ENCODE data around the gene CBX8. TPM values are rescaled to one million over a fixed set of nuclear protein-coding genes. Genes with fewer than 3 reads are reported as not detected.

CBX8 gene
- total and polyA plus RNA-seq, 2 of the 8 experiments (the other 6 are each of a cell fraction or from before 2014, with no cell fraction given): 0.09 to 2.1 TPM

GRCh38 chr17:79840269-79840988 lies 43.6 kb upstream of the CBX8 start:
- Histone ChIP-seq H3K18ac (ENCODE audit: extremely low read depth, low read length) (no peak overlapping the region; the same call in 1 of the 2 replicates), H3K23ac (ENCODE audit: insufficient read length) (no peak overlapping the region), H3K4me3 (ENCODE audit: extremely low read depth in 1 of 4, insufficient read depth in 2 of 4, low read depth in 3 of 4, low read length in 4 of 4) (peak overlapping the region in 2 of 4 experiments; percentile 26 to 57; a peak in 3 of 8 replicates), H3K9ac (replicated peaks in 1 of 4; ENCODE audit: extremely low read depth in 1 of 4, low read depth in 3 of 4, low read length in 3 of 4) (no peak overlapping the region), H2AK5ac (ENCODE audit: low read depth, low read length) (no peak overlapping the region), H2BK20ac (ENCODE audit: low read length) (no peak overlapping the region), H3K9me3 (ENCODE audit: insufficient read depth in 2 of 2, low read depth in 1 of 2, low read length in 1 of 2) (peaks cover 0 to 8% of the 10 kb centered on the region in 2 experiments; a peak in 2 of 4 replicates), H2BK5ac (ENCODE audit: low read depth, low read length) (no peak overlapping the region), H4K20me1 (replicated peaks in 1 of 2; ENCODE audit: control insufficient read depth in 1 of 2, insufficient read depth in 2 of 2, low read length in 2 of 2) (peaks cover 8 to 13% of the 10 kb centered on the region in 2 experiments), H2AFZ (ENCODE audit: low read length) (no peak overlapping the region), H3K14ac (ENCODE audit: insufficient read length) (no peak overlapping the region), H3K79me1 (ENCODE audit: low read depth, low read length) (no peaks in the 10 kb centered on the region), H3K4me1 (replicated peaks in 1 of 4; ENCODE audit: control insufficient read depth in 3 of 4, insufficient read depth in 4 of 4, low read length in 3 of 4) (peaks cover 3 to 48% (median 34%) of the 10 kb centered on the region in 4 experiments), H3K4ac (replicated peaks; ENCODE audit: insufficient read length, low read depth, low read length) (no peak overlapping the region), H2BK12ac (ENCODE audit: low read depth, low read length) (peak overlapping the region; percentile 88; the same call in 1 of the 2 replicates), H2BK120ac (replicated peaks; ENCODE audit: low read depth, low read length) (no peak overlapping the region), H3K27ac (ENCODE audit: low read depth, low read length) (no peak overlapping the region), H3K27me3 (replicated peaks in 1 of 4; ENCODE audit: control insufficient read depth in 3 of 4, extremely low read depth in 1 of 4, insufficient read depth in 3 of 4, low read length in 3 of 4) (peaks cover 62 to 85% (median 82%) of the 10 kb centered on the region in 4 experiments), H3K23me2 (ENCODE audit: low read depth, low read length) (peaks cover 19% of the 10 kb centered on the region; the same call in 1 of the 2 replicates), H3K79me2 (ENCODE audit: control insufficient read depth in 1 of 2, insufficient read depth in 2 of 2, low read length in 2 of 2) (no peaks in the 10 kb centered on the region), H3K56ac (replicated peaks; ENCODE audit: insufficient read length, low read depth, low read length) (no peak overlapping the region), H4K5ac (ENCODE audit: insufficient read length, low read depth, low read length) (no peak overlapping the region), H4K8ac (ENCODE audit: extremely low read depth, insufficient read depth, low read length) (peak overlapping the region; percentile 65), H3K4me2 (ENCODE audit: insufficient read depth in 1 of 2, low read depth in 2 of 2, low read length in 2 of 2) (peak overlapping the region; percentile 62 to 77), H2BK15ac (ENCODE audit: low read length) (peak overlapping the region; percentile 53; the same call in 1 of the 2 replicates), H3K36me3 (ENCODE audit: control insufficient read depth in 2 of 4, insufficient read depth in 4 of 4, low read length in 3 of 4) (peaks cover 0 to 16% (median 0%) of the 10 kb centered on the region in 4 experiments; a peak in 1 of 8 replicates), H4K91ac (replicated peaks; ENCODE audit: insufficient read length, low read length) (no peak overlapping the region)
- no peak for FAIRE-seq
- ChIA-PET POLR2A (ENCODE audit: partially characterized antibody) (interaction anchor here (0.7 to 7.6 kb wide), 15 partner anchors 8 to 1152 kb away, joined by 3 to 111 read pairs (median 6); partner anchors contain the start of genes CBX8 and CHMP6), CTCF (ENCODE audit: partially characterized antibody) (interaction anchor here (0.6 to 11.6 kb wide), 26 partner anchors 8 to 350 kb away, joined by 3 to 181 read pairs (median 6); partner anchors contain the start of gene CBX2)
- peak in 1 of 2 experiments; percentile 67 for DNase-seq (ENCODE audit: low read depth in 1 of 2, low spot score in 2 of 2)
- WGBS, 2 experiments (ENCODE audit: extremely low coverage in 1 of 2, insufficient coverage in 1 of 2, insufficient read length in 1 of 2, insufficient replicate concordance in 2 of 2, low coverage in 1 of 2, low lambda C conversion rate in 2 of 2, missing lambda C conversion rate in 1 of 2): 11% methylated on average over 48 of the region's 74 CpGs; no CpG with 5 or more reads in 1 of the 2 experiments
- TF ChIP-seq BACH1 (IDR thresholded peaks at IDR 0.05; ENCODE audit: low read length) (peak; percentile 60; the same call in 1 of the 2 replicates), CBX5 (IDR thresholded peaks at IDR 0.05; ENCODE audit: low read depth, low read length) (no peak), KDM1A (IDR thresholded peaks at IDR 0.05; ENCODE audit: borderline replicate concordance, low read length) (no peak), GTF2F1 (IDR thresholded peaks at IDR 0.05; ENCODE audit: borderline replicate concordance, low read depth, low read length) (no peak), PHF8 (conservative IDR thresholded peaks at IDR 0.05; ENCODE audit: low read depth, low read length) (no peak), RAD21 (IDR thresholded peaks at IDR 0.05 in 1 of 2, conservative IDR thresholded peaks at IDR 0.05 in 1 of 2; ENCODE audit: low read depth in 2 of 2, low read length in 2 of 2) (peak in 1 of 2 experiments; percentile 34; a peak in 1 of 4 replicates), TCF12 (IDR thresholded peaks at IDR 0.05; ENCODE audit: low read depth, low read length) (no peak), CEBPB (IDR thresholded peaks at IDR 0.05; ENCODE audit: low read depth, low read length) (peak; percentile 93), CREB1 (IDR thresholded peaks at IDR 0.05) (peak; percentile 18; the same call in 1 of the 2 replicates), SP4 (IDR thresholded peaks at IDR 0.05; ENCODE audit: low read length) (no peak), JUND (IDR thresholded peaks at IDR 0.05; ENCODE audit: low read length) (no peak)

Data from H1 (cell line).